ENCODE data around the gene DGKQ.
A peak's percentile ranks its signal among the peaks of the same experiment; 100 is the strongest.

Gene DGKQ

GRCh38 chr4:912548-913279 lies 60.7 kb downstream of the DGKQ start:
- intact Hi-C loops (cut with DNase I), result no loop called here
- DNase-seq, result peak in 4 of 10 donors; percentile 42 to 85 (median 63)

DNA sequence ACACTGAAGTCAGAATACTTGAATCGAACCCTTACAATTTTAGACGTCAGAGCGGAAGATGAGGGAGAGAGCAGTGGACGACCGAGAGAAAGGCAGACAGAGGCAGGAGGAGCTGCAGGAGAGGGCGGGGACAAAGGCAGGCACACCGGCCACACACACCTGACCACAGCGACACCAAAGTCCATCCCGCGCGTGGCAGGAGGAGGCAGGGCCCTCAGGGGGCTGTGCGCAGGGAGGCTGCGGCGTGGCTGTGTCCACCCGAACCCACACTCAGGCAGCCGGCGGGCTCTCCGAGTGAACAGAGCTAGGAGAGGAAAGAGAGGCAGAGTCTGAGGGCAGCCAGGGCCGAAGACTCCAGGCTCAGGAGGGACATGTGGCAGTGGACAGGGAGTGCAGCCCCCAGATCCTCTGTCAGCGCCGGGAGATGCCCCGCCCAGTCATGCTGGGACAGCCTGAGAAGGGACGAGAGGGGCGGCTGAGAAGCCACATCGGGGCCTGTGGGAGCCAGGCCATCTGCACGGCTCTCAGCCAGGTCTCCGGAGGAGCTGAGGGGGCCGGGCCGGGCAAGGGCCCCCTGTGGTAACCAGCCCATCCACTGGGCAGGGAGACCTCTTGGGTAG lies 61.4 kb downstream of the DGKQ start:
- intact Hi-C loops (cut with DNase I), result no loop called here
- peak in 4 of 10 donors; percentile 27 to 74 (median 42) for DNase-seq

DNA sequence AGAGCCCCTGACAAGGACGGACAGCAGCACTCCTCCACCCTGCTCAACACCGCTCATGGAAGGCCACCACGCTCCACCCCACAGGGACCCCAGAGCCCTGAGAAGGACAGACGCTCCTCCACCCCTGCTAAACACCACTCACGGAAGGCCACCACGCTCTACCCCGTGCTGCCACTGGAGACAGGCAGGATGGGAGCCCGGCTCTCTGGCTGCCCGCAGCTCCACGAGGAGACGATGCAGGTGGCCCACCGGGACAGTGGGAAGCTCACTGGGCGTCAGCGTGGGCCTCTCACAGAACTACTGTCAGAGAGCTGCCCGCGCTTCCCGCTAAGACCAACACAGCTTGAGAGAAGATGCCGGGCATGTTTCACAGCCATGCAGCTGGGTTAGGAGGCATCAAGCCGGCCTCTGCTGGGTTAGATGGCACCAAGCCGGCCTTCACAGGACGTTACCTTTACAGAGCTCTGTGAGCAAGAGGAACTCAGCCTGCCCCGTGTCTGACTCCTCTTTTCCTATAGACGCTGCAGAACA lies 62.1 kb downstream of the DGKQ start:
- DNase-seq, result peak in 4 of 10 donors; percentile 10 to 65 (median 46)
- intact Hi-C loops (cut with DNase I), result no loop called here

DNA sequence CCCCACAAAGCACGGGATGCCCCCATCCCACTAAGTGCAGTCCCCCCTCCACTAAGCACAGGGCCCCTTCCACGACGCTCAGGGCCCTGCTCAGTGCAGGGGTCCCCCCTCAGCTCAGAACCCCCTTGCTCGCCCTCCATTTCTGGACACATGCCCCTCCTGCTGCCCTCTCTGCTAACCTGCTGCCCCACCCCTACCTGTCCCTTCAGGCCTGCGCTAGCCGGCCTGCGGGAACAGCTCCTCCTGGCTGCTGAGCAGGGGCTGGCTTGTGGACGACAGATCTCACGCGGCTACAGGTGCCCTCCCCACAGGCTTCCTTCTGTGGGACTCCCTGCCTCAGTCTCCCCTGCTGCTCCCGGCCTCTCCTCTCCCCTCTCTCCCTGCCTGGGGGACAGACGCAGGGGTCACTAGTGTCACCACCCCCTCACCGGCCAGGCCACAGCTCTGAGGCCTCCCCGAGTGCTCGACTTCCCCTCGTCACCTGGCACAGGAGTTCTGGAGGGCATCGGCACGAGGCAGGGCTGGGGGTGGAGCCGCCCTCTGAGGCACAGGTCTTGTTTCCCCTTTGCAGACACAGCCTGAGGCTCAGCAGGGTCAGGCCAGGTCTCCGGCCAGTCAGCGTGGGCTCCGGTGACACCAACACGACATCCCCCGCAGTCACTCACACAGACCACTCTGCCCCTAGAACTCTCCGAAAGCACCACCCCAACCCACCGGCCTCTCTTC lies 62.8 kb downstream of the DGKQ start:
- DNase-seq, result peak in 3 of 10 donors; percentile 19 to 77 (median 75)
- intact Hi-C loops (cut with DNase I), result no loop called here

GRCh38 chr4:909821-910220 lies 63.5 kb downstream of the DGKQ start:
- intact Hi-C loops (cut with DNase I), result no loop called here
- peak in 3 of 10 donors; percentile 51 to 82 (median 66) for DNase-seq

- intact Hi-C loops (cut with DNase I), result no loop called here
- DNase-seq, result peak in 3 of 10 donors; percentile 73 to 79 (median 76)
Observed at GRCh38 chr4:909131-909571, 64.2 kb downstream of the DGKQ start.
